A549 (cell line): ENCODE measurements around the gene ADH1A. TPM values are rescaled to one million over a fixed set of nuclear protein-coding genes. Genes with fewer than 3 reads are reported as not detected.
"Not testable (repeated sequence)": the region's sequence is repeated elsewhere in the genome, so short reads cannot be mapped to it uniquely, and the experiment has no call there.

Experiments
- ATAC-seq, 2 experiments: fragments of 200-7000 bp in 1 of 2; fragments of >200 bp in 1 of 2; cut with Nextera tagmentation in 1 of 2; cut with Tn5 transposase in 1 of 2; 3 replicates each; pipeline versions ENCODE4 v1.8.0 to v1.9.1; 2018 to 2020; ENCODE audit warnings: mild to moderate bottlenecking in 1 of 2, moderate library complexity in 1 of 2
- CTCF ChIA-PET: fragments of 300-600 bp; sonication (Branson Sonifier 250); formaldehyde crosslinking; extraction: SDS; loops from one replicate; lab custom pipeline; 2021; ENCODE audit warnings: antibody characterized with exemption, inconsistent platforms; lab: Yijun Ruan, JAX
- POLR2A ChIA-PET: fragments of 350-600 bp; formaldehyde crosslinking; extraction: SDS; loops from one replicate; lab custom pipeline; 2021; ENCODE audit warnings: antibody characterized with exemption, inconsistent platforms; lab: Yijun Ruan, JAX
- DNase-seq, 2 experiments: peaks; one replicate each; pipeline versions ENCODE4 v3.0.0 to v3.0.0-alpha.2; 2011 to 2016; ENCODE audit warnings: low read depth in 1 of 2, low spot score in 1 of 2
- FAIRE-seq: peaks from 2 replicates; lab custom pipeline; 2011; peaks lifted over from hg19 to GRCh38; lab: Jason Lieb, UNC
- H3K27ac ChIP-seq, 2 experiments: fragments of >200 bp; sonication (Bioruptor Twin); formaldehyde crosslinking; 3 replicates each; pipeline ENCODE4 v1.5.1; 2016 to 2017
- H3K4me1 ChIP-seq: fragments of >200 bp; sonication (Bioruptor Twin); formaldehyde crosslinking; 3 replicates; pipeline ENCODE4 v1.6.1; 2016
- H3K4me2 ChIP-seq: fragments of >200 bp; sonication (Bioruptor Twin); formaldehyde crosslinking; 3 replicates; pipeline ENCODE4 v1.6.1; 2016
- H3K4me3 ChIP-seq: fragments of >200 bp; sonication (Bioruptor Twin); formaldehyde crosslinking; 3 replicates; pipeline ENCODE4 v1.5.1; 2016
- H3K9me3 ChIP-seq: fragments of >200 bp; sonication (Bioruptor Twin); formaldehyde crosslinking; 3 replicates; pipeline ENCODE4 v1.6.1; 2016
- WGBS: methylation state at CpG from one replicate; pipeline ENCODE4 v1.1.6; 2017; ENCODE audit errors: missing lambda C conversion rate; 5-methylcytosine and 5-hydroxymethylcytosine counted together
- polyA plus RNA-seq, 4 experiments: library from polyadenylated mRNA; depleted of rRNA in 3 of 4; stranded (reverse); fragments of >200 nt; fragmentation: RNase III in 1 of 4; extraction: RNeasy Plus Mini Kit Qiagen cat#74134 plus additional on column Dnase treatment in 1 of 4; gene quantifications; 2 replicates in 3 of 4; 3 replicates in 1 of 4; pipeline ENCODE4 v1.2.3, GENCODE V29; 2011 to 2017

Gene ADH1A
- polyA plus RNA-seq, 2 of the 4 experiments (the other 2 are of a cell fraction), result not detected

GRCh38 chr4:99233397-99233796 lies 57.4 kb downstream of the ADH1A start:
- ATAC-seq, CTCF ChIA-PET, H3K4me3 ChIP-seq, H3K4me2 ChIP-seq, H3K4me1 ChIP-seq, FAIRE-seq, H3K9me3 ChIP-seq, POLR2A ChIA-PET, H3K27ac ChIP-seq, DNase-seq: not testable (repeated sequence)
- 31% methylated on average over 2 of the region's 2 CpGs for WGBS

DNA sequence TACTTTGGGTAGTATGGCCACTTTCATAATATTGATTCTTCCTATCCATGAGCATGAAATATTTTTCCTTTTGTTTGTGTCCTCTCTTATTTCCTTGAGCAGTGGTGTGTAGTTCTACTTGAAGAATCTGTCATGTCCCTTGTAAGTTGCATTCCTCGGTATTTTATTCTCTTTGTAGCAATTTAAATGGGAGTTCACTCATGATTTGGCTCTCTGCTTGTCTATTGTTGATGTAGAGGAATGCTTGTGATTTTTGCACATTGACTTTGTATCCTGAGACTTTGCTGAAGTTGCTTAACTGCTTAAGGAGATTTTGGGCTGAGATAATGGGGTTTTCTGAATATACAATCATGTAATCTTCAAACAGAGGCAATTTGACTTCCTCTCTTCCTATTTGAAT lies 62.1 kb downstream of the ADH1A start:
- ATAC-seq, H3K27ac ChIP-seq, H3K4me2 ChIP-seq, FAIRE-seq, DNase-seq, CTCF ChIA-PET, H3K4me3 ChIP-seq, H3K9me3 ChIP-seq, H3K4me1 ChIP-seq, POLR2A ChIA-PET: not testable (repeated sequence)
- 0% methylated on average over 1 of the region's 1 CpG for WGBS

DNA sequence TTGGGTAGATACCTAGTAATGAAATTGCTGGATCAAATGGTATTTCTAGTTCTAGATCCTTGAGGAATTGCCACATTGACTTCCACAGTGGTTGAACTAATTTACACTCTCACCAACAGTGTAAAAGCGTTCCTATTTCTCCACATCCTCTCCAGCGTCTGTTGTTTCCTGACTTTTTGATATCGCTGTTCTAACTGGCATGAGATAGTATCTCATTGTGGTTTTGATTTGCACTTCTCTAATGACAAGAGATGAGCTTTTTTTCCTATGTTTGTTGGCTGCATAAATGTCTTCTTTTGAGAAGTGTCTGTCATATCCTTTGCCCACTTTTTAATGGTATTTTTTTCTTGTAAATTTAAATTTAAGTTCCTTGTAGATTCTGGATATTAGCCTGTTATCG lies 63.1 kb downstream of the ADH1A start:
- H3K4me1 ChIP-seq, H3K27ac ChIP-seq, ATAC-seq, H3K4me2 ChIP-seq, POLR2A ChIA-PET, FAIRE-seq, H3K9me3 ChIP-seq, CTCF ChIA-PET, H3K4me3 ChIP-seq, DNase-seq: not testable (repeated sequence)
- 52% methylated on average over 4 of the region's 4 CpGs for WGBS

Other genes with a start within 250 kb of the ADH1A start
- 134 and 152 TPM in 2 replicates for gene ADH5, start 202.2 kb downstream of the ADH1A start, polyA plus RNA-seq (2011; rRNA removed)
- gene ADH5, start 202.2 kb downstream of the ADH1A start, polyA plus RNA-seq (2017; fragmentation: RNase III; extraction: RNeasy Plus Mini Kit Qiagen cat#74134 plus additional on column Dnase treatment), result 118 to 124 TPM (median 120 TPM) in 3 replicates
- 0.15 and 0.16 TPM in 2 replicates for gene ADH4, start 146.7 kb downstream of the ADH1A start, polyA plus RNA-seq (2011; rRNA removed)
- gene ADH4, start 146.7 kb downstream of the ADH1A start, polyA plus RNA-seq (2017; fragmentation: RNase III; extraction: RNeasy Plus Mini Kit Qiagen cat#74134 plus additional on column Dnase treatment), result not detected in 3 replicates
- gene ADH6, start 71.7 kb downstream of the ADH1A start, polyA plus RNA-seq (2011; rRNA removed), result 0.72 and 0.90 TPM in 2 replicates
- gene ADH6, start 71.7 kb downstream of the ADH1A start, polyA plus RNA-seq (2017; fragmentation: RNase III; extraction: RNeasy Plus Mini Kit Qiagen cat#74134 plus additional on column Dnase treatment), result 0.12 to 0.16 TPM in 2 of 3 replicates, not detected in the other
- not detected in 2 replicates for gene ADH1B, start 30.4 kb upstream of the ADH1A start, polyA plus RNA-seq (2011; rRNA removed)
- not detected in 3 replicates for gene ADH1B, start 30.4 kb upstream of the ADH1A start, polyA plus RNA-seq (2017; fragmentation: RNase III; extraction: RNeasy Plus Mini Kit Qiagen cat#74134 plus additional on column Dnase treatment)
- not detected in 2 replicates for gene ADH1C, start 61.8 kb upstream of the ADH1A start, polyA plus RNA-seq (2011; rRNA removed)
- not detected in 3 replicates for gene ADH1C, start 61.8 kb upstream of the ADH1A start, polyA plus RNA-seq (2017; fragmentation: RNase III; extraction: RNeasy Plus Mini Kit Qiagen cat#74134 plus additional on column Dnase treatment)
- not detected in 2 replicates for gene ADH7, start 144.4 kb upstream of the ADH1A start, polyA plus RNA-seq (2011; rRNA removed)
- not detected in 3 replicates for gene ADH7, start 144.4 kb upstream of the ADH1A start, polyA plus RNA-seq (2017; fragmentation: RNase III; extraction: RNeasy Plus Mini Kit Qiagen cat#74134 plus additional on column Dnase treatment)
- not detected in 2 replicates for gene C4orf17, start 220.0 kb upstream of the ADH1A start, polyA plus RNA-seq (2011; rRNA removed)
- not detected in 3 replicates for gene C4orf17, start 220.0 kb upstream of the ADH1A start, polyA plus RNA-seq (2017; fragmentation: RNase III; extraction: RNeasy Plus Mini Kit Qiagen cat#74134 plus additional on column Dnase treatment)